BJ (cell line): ENCODE measurements around the gene NOXO1. TPM values are rescaled to one million over a fixed set of nuclear protein-coding genes. Genes with fewer than 3 reads are reported as not detected.
A peak's percentile ranks its signal among the peaks of the same experiment; 100 is the strongest.

Source experiments
- CTCF ChIA-PET: fragments of 350-600 bp; formaldehyde crosslinking; extraction: SDS; loops from one replicate; lab custom pipeline; 2021; ENCODE audit warnings: antibody characterized with exemption, inconsistent platforms; lab: Yijun Ruan, JAX
- POLR2A ChIA-PET: fragments of 300-600 bp; sonication (Branson Sonifier 250); formaldehyde crosslinking; extraction: SDS; loops from one replicate; lab custom pipeline; 2021; ENCODE audit warnings: antibody characterized with exemption; lab: Charles Lee
- DNase-seq: peaks from one replicate; pipeline ENCODE4 v3.0.0-alpha.2; 2011; ENCODE audit warnings: low read depth
- H3K27me3 ChIP-seq: 2 replicates; pipeline ENCODE4 v1.6.0; 2011; ENCODE audit warnings: low read length; ENCODE audit not compliant: control insufficient read depth, insufficient read depth
- H3K36me3 ChIP-seq: 2 replicates; pipeline ENCODE4 v1.5.1; 2011; ENCODE audit warnings: low read length; ENCODE audit not compliant: control insufficient read depth, insufficient read depth
- H3K4me3 ChIP-seq: 2 replicates; pipeline ENCODE4 v1.5.1; 2011; ENCODE audit warnings: low read depth, mild to moderate bottlenecking, control low read depth, low read length
- polyA plus RNA-seq: library from polyadenylated mRNA; depleted of rRNA; stranded (reverse); fragments of >200 nt; gene quantifications from 2 replicates; pipeline ENCODE4 v1.2.3, GENCODE V29; 2011
- TF ChIP-seq, protein P1 (sequence below): IDR thresholded peaks from 2 replicates; pipeline ENCODE4 v1.5.1; 2011; ENCODE audit warnings: low read depth, mild to moderate bottlenecking, control low read depth, inconsistent platforms, low read length, moderate library complexity; ENCODE audit not compliant: insufficient read depth

The NOXO1 gene
- polyA plus RNA-seq, 1 experiment = 0.17 TPM

DNA sequence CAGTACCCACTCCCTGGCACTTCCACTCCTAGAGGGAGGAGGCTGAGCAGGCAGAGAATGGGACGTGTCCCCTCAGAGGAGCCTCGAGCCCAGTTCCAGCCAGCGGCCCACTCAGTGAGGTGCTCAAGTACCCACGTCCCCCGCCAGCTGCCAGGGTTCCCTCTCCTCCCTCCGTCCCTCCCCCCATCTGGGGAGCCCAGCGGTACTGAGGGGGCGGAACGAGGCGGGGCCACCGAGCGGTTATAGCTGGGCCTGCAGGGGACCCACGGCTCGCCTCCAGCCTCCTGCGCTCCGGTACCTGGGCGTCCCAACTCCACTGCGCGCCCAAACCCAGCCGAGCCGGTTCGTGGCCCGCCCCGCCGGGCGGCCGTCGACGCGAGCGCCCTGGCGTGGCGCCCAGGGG is 38.2 kb upstream of the NOXO1 start, which contains the start of gene NPW:
Gene NPW (plus strand): TSS at position 268 of the 403 bp plus-strand sequence.
- CTCF ChIA-PET = interaction anchor here (1.5 to 2.7 kb wide), 5 partner anchors 15 to 134 kb away, joined by 3 to 8 read pairs (median 4); partner anchors contain the start of genes NTHL1, RPS2 and TSC2
- TF ChIP-seq, protein P1, sequence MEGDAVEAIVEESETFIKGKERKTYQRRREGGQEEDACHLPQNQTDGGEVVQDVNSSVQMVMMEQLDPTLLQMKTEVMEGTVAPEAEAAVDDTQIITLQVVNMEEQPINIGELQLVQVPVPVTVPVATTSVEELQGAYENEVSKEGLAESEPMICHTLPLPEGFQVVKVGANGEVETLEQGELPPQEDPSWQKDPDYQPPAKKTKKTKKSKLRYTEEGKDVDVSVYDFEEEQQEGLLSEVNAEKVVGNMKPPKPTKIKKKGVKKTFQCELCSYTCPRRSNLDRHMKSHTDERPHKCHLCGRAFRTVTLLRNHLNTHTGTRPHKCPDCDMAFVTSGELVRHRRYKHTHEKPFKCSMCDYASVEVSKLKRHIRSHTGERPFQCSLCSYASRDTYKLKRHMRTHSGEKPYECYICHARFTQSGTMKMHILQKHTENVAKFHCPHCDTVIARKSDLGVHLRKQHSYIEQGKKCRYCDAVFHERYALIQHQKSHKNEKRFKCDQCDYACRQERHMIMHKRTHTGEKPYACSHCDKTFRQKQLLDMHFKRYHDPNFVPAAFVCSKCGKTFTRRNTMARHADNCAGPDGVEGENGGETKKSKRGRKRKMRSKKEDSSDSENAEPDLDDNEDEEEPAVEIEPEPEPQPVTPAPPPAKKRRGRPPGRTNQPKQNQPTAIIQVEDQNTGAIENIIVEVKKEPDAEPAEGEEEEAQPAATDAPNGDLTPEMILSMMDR = no peak

DNA sequence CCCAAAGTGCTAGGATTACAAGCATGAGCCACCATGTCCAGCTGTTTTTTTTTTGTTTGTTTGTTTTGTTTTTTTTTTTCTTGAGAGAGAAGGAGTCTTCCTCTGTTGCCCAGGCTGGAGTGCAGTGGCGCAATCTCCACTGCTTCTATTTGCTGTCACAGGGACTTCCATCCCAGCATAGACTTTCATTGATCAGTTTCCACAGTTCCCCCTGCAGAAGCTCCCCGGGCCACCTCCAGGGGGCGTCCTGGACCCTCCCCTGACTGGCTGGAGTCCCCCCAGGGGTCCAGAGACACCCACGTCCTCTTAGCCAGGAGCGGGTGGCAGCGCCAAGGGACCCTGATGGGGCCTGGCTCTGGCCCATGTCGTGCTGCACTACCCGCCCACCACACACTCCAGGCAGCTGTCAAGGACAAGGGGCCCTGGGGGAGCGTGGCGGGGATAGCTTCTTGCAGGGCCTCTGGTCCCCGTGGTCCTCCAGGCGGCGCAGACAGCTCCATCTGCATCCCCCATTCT is 35.2 kb upstream of the NOXO1 start:
- CTCF ChIA-PET = interaction anchor here (0.8 to 3.4 kb wide), 3 partner anchors 13 to 124 kb away, joined by 3 to 15 read pairs (median 5); partner anchors contain the start of genes NTHL1 and TSC2
- DNase-seq = no peak
- Histone ChIP-seq H3K4me3 (no peak overlapping the region), H3K27me3 (peaks cover 6% of the 10 kb centered on the region; the same call in 1 of the 2 replicates), H3K36me3 (no peaks in the 10 kb centered on the region)
- POLR2A ChIA-PET = no interaction called here
- TF ChIP-seq, protein P1 = peak; percentile 53

More for the DNA sequence above, 38.2 kb upstream of the NOXO1 start, which contains the start of gene NPW:
- DNase-seq = no peak
- no peaks in the 10 kb centered on the region for H3K36me3 ChIP-seq
- no peak within 1 kb of the TSS for H3K4me3 ChIP-seq
- peaks cover 6% of the 10 kb centered on the region; the same call in 1 of the 2 replicates for H3K27me3 ChIP-seq
- POLR2A ChIA-PET = no interaction called here

DNA sequence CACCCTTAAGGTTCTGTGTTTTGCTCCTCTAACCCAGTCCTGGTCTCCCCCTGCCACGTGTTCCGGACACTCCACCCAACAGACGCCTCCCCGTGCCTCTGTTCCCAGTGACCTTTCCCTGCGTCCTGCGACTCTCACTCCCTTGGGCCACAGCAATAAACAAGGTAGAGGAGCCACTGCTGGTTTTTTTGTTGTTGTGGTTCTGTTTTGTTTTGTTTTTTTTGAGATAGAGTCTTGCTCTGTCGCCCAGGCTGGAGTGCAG is 34.6 kb upstream of the NOXO1 start:
- Histone ChIP-seq H3K36me3 (no peaks in the 10 kb centered on the region), H3K27me3 (peaks cover 6% of the 10 kb centered on the region; the same call in 1 of the 2 replicates), H3K4me3 (no peak overlapping the region)
- ChIA-PET POLR2A (no interaction called here), CTCF (interaction anchor here (1.5 to 3.4 kb wide), 2 partner anchors 32 to 125 kb away, joined by 5 to 15 read pairs; partner anchors contain the start of genes NTHL1 and TSC2)
- TF ChIP-seq, protein P1 = no peak
- DNase-seq = no peak

DNA sequence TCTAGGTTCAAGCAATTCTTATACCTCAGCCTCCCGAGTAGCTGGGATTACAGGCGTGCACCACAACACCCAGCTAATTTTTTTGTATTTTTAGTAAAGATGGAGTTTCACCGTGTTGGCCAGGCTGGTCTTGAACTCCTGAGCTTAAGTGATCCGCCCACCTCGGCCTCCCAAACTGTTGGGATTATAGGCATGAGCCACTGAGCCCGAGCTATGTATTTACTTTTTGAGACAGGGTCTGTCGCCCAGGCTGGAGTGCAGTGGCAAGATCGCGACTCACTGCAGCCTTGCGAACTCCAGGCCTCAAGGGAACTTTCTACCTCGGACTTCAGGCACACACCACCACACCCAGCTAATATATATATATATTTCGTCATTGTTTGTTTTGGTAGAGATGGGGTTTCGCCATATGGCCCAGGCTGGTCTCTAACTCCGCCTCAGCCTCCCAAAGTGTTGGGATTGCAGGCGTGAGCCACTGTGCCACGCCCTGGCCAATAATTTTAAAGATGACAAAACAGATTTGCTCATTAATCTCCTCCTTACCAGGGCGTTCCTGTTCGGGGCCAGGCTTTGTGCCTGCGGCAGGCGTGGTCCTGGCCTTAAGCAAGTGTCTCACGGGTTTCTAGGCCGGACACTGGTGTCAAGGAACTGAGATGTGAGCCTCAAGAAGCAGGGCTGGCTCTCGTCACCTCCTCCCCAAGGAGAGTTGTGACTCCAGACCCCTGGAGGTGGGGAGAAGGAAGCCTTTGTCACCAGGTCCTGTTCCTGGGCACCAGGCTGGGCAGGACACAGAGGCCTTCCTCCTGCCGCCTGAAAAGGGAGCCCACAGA is 34.1 kb upstream of the NOXO1 start:
- no peak for DNase-seq

More for the DNA sequence above, 34.1 kb upstream of the NOXO1 start:
- ChIA-PET CTCF (interaction anchor here (0.7 to 3.4 kb wide), 3 partner anchors 32 to 126 kb away, joined by 3 to 15 read pairs (median 5); partner anchors contain the start of genes NTHL1 and TSC2), POLR2A (no interaction called here)
- Histone ChIP-seq H3K4me3 (no peak overlapping the region), H3K36me3 (no peaks in the 10 kb centered on the region), H3K27me3 (peaks cover 6% of the 10 kb centered on the region; the same call in 1 of the 2 replicates)
- TF ChIP-seq, protein P1 = no peak
